Measurements from ENCODE around the gene PPP1R14C. TPM values are rescaled to one million over a fixed set of nuclear protein-coding genes. Genes with fewer than 3 reads are reported as not detected.
"Not testable (repeated sequence)": the region's sequence is repeated elsewhere in the genome, so short reads cannot be mapped to it uniquely, and the experiment has no call there.

Gene PPP1R14C
- total RNA-seq, 1 experiment from 2014 or later = 0.20 TPM

DNA sequence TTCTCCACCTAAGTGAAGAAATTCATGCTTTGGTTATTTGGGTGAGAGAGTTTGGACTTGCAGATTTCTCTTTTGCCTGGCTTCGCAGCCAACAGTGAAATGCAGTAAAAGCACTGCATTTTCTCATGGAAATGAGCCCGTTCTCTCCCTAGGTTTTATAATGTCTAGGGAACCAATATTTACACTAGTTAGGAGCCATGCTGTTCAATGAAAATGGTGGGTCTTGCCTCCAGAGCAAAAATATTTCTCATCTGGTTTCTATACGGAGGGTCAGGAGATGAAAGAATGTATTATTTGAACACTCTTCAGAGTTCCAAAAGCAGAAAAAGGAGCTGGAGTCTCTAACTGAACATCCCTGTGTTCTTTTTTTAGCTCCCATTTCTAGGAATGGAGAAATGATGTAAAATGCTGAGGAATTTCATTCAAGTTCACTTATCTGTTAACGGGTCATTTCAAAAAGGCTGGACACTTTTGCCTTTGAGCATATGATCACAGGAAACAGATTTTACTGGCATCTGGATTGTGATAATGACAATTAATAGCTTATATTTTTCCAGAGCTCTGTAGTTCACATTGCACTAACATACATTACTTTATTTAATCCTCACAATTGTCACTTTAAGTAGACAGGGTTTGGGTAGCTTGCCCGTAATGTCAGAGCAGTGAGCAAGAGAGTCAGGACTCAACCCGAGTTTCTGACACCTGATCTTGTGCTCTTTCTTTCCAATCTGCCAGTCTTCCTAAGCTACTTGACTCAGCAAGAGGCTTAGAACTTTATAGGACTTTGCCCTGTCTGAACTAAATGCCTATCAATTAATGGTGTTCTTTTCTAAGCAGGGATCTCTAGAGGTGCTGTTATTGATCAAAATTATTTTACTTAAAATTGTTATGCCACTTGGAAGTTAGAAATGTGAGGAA lies 78.0 kb downstream of the PPP1R14C start:
- DNase-seq (ENCODE audit: low spot score) = no peak

DNA sequence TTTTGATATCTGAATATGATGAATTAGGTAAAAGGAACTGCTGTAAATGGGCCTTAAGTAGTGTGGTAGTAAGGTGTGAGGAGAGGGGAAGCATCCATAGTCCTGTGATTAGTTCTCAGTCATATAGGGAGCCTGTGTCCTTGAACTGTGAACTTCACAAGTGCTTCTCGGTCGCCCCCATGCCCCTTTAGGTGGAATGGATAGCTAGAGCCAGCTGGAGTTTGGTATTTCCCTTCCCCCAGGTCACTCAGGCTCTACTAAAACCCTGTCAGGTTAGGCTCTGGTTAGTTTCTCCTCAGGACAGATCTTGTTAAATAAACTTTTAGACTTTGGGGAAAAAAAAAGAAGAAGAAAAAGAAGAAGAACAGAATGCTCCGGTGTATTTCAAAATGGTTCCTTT lies 82.0 kb downstream of the PPP1R14C start:
- DNase-seq (ENCODE audit: low spot score) = no peak

DNA sequence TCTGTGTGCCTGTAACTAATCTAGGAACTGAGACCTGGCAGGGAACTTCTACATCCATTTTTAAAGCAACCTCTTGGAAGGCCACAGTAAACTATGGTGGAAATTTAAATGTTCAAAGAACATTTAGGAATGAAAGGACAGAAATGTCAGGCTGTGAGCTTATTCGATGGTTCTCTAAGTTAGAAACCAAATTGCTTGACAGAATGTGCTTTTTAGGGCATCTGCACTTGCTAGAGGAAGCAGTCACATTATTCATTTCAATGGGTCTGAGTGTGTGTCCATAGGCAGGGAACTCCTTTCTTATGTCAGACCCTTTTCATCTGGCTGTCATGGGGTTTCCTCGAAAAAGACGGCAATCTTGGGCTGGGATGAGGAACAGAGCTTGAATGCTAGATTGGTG lies 84.4 kb downstream of the PPP1R14C start:
- no peak for DNase-seq (ENCODE audit: low spot score)

DNA sequence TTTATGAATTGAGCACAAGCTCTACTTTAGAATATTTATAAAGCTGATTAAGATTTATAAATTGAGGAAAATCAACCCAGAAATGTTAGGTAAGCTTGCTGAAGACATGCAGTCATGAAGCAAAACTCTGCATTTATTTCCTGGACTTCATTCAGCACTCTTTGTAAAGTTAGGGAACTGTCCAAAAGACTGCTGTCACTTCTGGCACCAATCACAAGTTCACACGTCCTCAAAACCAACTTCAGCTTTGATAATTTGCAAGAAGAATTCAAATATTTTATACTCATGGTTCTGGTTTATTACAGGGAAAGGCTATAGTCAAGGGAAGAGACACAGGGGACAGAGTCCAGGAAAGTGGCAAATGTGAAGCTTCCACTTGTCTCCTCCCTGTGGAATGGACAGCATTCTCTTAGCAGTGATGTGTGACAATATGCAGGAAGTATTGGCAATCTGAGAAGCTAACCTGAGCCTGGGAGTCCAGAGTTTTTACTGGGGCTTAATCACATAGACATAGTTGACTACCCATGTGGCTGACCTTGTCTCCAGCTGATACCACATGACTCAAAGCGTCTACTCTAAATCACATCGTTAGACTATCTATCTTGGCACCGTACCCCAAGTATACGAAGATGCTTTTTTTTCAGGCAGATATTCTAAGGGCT lies 85.4 kb downstream of the PPP1R14C start:
- peak; percentile 1 for DNase-seq (ENCODE audit: low spot score)

DNA sequence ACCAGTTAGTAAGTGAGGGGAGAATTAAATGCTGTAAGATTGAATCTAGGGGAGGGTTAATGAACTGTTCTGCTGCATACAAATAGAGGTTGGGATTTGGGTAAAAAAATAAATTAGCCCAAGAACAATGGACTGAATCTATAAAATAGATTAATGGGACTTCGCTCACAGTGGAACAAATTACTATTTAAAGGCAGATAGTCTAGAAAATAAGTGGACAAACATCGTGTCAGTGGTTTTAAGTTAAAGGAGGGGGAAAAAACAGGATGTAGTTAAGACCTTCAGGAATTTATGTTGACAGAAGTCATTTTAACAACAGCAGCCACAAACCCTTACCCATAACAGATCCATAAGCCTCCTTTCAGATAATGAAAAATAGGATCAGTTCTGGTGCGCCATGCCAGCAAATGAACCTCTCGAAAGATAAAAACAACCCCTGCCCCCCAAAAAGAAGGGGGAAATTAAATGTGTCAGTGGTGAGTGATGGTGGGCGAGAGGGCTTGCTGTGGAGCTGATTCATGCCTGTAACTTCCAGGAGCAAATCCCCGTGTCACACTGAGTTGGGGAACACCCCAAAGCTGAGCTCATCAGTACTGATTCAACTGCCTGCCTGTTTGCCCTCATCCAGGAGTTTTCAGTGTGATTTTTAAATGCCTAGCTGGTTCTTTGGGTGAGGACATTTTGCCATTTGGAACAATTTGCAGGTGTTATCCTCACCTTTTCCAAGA lies 86.8 kb downstream of the PPP1R14C start:
- DNase-seq (ENCODE audit: low spot score) = no peak

DNA sequence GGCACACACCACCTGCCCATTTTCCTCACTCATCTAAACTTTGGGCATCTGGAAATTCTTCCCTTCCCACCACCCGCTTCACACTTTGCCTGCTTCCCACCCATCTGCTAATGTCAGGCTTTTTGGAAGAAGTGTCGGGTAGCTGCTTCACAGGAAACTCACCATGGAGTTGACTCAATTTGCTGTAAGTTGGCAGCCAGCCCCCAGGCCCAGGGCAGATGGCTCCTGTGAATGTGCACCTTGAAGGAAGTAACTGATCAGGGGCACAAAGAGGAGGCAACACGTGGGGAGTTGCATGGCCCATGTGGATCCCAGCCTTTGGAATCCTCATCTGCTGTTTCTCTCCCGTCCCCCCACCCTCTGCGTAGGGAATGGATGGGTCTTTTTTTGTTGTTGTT lies 87.3 kb downstream of the PPP1R14C start:
- DNase-seq (ENCODE audit: low spot score) = no peak

DNA sequence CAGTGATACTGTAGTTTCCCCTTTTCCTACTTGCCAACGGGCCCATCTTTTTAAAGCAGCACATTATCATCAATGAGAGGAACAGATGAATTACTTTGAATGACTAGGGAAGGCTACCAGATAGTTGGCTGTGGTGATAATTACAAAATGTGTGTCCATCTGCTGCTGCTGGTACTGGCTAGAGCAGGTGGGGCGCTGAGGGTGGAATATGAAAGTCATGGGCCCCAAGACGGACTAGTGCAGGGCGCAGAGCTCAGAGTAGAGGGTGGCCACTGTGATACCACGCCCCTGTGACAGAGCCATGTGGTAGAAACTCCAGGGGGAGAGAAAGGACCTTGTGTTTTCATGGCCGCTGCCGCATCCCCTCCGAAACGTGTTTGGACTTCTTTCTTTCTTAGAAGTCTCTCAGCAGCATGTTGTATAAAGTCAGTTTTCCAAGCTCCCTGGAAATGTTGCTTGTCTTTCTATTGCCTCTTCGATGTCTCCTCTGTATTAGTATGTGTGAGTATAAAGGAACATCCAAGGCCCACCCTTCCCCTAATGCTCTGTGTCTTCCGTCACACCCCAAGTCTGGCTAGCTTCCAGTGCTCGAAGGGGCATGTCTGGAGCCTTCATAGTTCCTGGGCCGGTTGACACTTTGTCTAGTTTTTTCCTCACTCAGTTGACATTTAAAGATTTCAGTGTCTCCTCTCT lies 88.1 kb downstream of the PPP1R14C start:
- DNase-seq (ENCODE audit: low spot score) = no peak

DNA sequence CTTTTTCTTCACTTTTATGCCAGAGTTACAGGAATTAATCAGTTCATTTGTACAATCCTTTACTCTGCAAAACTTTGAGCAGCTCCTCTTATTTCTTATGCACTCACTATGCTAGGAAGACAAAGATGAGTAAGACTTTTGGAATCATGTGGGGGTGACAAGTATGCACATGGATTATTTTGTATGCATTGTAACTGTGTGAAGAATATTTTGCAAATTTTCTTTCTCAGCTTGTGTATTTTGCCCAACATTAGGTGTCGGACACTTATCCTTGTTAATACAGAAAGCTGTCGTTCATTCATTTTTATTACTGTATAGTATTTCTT lies 88.6 kb downstream of the PPP1R14C start:
- no peak for DNase-seq (ENCODE audit: low spot score)

DNA sequence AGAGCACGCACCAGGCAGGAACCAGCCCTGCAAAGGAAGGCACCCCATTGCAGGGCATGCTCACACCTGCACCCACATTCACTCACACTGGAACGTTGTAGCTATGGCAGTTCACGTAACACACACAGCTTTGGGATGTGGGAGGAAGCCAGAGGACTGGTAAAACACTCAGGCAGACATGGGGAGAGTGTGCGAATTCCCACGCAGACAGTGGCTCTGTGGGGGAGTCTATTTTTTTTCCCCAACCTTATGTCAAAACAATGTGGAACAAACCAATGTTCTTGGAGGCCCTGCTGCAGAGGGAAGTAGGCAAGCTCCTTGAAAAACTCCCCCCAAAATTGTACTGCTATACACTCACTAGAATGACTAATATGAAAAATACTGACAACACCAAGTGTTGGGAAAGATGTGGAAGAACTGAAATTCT lies 91.0 kb downstream of the PPP1R14C start:
- DNase-seq (ENCODE audit: low spot score) = no peak

DNA sequence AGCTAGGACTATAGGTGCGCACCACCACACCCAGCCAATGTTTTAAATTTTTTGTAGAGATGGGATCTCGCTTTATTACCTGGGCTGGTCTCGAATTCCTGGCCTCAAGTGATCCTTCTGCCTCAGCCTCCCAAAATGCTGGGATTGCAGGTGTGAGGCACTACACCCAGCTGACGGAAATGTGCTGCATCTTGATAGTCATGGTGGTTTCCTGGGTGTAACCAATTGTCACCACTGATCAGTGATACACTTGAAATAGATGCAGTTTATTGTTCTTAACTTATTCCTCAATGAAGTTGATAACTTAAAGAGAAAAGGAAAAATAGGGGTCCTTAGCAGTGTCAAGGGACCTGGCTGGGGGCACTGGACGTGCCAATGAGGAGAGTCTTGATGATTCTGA lies 92.4 kb downstream of the PPP1R14C start:
- no peak for DNase-seq (ENCODE audit: low spot score)

DNA sequence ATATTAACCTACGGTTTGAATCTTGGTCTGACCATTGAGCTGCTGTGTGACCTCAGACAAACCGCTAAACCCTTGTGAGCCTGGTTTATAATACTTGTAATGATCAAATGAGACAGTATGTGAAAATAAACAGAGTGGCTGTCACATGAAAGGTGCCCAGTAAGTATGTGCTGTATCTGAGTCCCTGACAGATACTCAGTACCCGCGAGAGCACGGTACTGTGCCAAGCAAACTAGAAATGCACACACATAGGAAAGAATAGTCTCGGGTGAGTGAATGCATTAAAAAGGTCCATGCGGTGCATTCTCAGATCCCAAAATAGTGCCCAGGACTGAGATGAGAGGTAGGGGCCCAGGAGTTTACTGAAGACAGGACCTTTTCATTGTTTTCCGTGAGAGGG lies 93.3 kb downstream of the PPP1R14C start:
- DNase-seq (ENCODE audit: low spot score) = no peak

DNA sequence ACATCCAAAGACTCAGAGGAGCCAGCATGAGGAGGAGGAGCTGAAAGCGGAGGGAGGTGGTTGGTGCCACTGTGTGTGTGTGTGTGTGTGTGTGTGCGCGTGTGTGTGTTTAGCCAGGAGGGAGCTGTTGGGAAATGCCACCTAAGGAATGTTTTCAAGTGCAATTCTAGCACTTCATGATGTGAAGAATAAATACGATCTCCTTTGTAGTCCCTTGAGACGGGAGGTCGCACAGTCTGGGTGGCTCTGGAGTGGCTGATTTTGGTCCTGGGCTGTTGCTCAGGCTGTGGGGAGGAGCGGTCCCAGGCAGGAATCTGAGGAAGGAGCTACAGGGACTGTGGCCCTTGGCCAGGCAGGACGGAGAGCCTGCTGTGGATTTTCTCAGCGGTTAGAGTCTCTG lies 93.7 kb downstream of the PPP1R14C start:
- DNase-seq (ENCODE audit: low spot score) = no peak

DNA sequence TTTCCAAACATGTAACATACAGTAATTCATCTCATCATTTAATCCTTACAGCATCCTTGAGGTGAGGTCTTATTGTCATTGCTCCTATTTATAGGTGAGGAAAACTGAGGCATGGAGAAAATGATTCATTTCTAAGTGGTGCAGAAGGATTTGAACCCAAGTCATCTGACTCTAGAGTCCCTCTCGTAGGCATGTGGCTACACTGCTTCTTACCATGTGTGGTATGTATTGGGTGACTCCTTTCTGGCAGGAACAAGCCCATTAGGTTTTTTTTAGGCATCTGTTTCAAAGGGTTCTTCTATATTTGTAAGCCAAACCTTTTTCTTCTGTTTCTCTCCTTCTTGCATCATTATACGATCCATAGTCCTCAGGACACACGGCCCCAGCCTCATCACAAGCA lies 94.8 kb downstream of the PPP1R14C start:
- DNase-seq (ENCODE audit: low spot score) = no peak

DNA sequence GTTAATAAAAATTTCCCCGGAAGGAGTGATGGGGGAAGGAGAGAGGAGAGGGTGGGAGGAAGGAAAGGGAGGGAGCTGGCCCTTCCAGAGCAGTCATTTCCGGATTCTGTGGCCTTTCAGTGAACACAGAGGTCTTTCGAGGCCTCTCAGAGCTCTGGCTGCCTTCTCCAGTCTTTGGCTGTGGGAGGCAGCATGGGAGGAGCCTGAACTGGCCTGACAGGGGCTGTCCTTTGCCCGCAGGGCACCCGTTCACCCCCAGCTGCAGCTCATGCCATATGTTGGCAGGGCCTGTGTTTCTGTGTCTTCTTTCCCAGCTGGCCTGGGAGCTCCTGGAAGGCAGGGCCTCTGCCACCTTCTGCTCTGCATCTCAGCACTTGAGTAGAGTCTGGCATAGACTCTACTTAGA lies 95.5 kb downstream of the PPP1R14C start:
- peak; percentile 1 for DNase-seq (ENCODE audit: low spot score)

DNA sequence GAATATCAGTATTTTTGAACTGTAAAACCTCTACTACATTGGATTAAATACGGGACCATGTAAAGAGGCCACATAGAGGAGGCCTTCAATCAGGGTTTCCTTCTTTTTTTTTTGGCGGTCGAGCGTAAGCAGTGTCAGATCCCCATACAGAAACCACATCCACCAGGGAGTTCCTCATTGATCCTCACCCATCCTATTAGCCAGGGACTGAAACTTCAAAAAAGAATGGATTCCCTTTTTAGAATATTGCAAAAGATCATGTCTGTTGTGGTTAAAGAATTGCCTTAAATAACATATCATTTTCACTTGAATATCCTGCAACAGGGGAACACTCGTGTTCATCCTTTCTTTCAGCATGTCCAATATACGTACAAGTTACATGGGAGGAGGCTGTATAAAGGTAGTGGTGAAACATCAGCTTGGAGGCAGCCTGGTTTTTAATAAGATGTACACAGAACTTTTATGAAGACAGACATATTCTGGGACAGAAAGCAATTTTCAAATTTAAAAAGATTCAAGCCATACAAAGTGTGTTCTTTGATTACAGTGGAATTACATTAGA lies 96.1 kb downstream of the PPP1R14C start:
- no peak for DNase-seq (ENCODE audit: low spot score)

DNA sequence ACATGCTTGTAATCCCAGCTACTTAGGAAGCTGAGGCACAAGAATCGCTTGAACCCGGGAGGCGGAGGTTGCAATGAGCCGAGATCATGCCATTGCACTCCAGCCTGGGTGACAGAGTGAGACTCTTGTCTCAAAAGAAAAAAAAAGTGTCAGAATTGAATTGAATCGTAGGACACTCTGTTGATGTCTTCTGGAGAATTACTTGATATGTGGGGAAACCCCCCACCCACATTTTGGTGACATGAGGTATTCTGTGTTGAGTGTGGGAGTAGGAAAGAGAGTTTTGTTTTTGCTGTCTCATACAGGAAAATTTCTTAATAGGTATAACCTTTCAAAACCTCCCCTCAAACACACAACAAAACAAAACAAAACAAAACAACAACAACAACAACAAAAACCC lies 98.9 kb downstream of the PPP1R14C start:
- not testable (repeated sequence) for DNase-seq (ENCODE audit: low spot score)

DNA sequence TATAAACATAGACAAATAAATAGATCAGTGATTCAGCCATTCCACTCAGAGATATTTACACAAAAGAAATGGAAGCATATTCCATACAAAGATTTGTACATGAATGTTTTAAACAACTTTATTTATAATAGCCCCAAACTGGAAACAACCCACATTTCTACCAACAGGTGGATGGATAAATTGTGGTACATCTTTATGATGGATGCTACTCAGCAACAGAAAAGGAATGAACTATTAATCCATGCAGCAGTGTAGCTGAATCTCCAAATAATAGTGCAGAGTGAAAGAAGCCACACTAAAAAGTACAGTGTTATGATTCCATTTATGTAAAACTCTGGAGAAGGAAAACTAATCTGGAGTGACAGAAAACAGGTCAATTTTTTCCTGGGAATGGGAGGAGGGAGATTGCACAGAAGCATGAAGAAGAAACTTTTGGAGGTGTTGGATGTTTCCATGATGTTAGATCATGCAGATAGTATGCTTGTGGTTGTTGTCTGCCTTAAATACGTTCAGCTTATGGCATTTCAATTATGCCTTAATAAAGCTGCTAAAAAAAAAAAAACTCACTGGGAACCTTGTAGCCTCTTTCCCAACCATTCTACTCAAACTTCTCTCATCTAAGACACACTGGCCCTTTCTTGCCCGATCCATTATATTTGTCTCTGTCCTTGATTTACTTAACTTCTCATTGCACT lies 100.9 kb downstream of the PPP1R14C start:
- DNase-seq (ENCODE audit: low spot score) = no peak

DNA sequence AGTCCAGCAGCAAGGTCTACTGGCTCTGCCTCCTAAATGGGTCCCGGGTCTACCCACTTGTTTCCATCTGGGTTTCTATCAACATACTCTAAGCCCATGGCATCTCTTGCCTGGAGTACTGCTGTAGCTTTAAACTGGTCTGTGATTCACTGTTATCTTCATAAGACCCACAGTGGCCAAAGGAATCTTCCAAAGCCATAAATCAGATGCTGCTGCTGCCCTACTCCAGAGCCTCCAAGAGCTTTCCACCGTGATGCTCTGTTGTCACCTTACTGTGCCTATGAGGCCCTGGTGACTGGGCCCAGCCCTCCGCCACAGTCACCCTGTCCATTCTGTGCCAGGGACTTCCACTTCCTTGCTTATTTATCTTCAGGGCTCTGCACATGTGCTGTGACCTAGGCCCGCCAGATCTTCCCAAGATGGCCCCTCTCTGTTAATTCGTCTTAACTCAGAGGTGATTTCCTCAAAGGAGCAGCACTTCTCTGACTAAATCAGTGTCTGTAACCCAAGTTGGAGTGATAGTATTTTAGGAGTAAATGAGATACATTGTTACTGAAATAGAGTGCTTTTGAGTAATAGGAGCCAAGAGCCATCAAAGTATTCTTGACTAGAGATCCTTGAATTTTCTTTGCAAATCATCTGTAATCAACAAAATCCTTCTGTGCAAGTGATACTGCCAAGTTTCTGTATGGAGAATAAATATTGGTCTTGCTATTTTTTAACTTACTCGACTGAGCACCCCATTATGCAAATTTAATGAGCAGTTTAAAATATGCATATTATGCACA lies 102.5 kb downstream of the PPP1R14C start:
- DNase-seq (ENCODE audit: low spot score) = no peak

DNA sequence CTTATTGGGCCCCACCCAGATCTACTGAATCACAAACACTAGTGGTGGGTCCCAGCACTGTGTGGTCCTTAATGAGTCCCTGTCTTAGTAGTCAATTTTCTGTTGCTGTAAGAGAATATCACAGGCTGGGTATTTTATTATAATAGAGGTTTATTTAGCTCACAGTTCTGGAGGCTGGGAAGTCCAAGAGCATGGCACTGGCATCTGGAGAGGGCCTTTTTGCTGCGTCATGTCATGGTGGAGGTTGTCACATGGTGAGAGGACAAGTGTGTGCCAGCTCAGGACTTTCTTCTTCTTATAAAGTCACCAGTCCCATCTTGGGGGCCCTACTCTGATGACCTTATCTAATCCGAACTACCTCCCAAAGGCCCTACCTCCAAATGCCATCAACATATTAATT lies 105.0 kb downstream of the PPP1R14C start:
- no peak for DNase-seq (ENCODE audit: low spot score)

DNA sequence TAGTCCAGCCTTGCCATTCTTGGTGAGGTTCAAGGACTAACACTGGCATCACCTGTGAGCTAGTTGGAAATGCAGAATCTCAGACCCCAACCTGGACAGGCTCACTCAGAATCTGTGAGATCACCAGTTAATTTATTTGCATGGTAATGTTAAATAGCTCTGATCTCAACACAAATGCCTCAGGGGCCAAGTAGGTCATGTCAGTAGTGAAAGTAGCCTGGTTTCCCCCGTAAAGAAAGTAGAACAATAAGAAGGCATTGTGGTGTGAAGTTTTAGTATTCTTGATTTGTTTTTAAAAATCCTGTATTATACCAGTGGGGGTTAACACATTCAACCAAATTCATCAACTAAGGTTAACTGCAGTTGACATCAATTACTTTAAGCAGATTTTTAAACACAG lies 105.5 kb downstream of the PPP1R14C start:
- DNase-seq (ENCODE audit: low spot score) = no peak

Data from HT-29 (cell line).